Measurements from ENCODE around the gene HOXD4. TPM values are rescaled to one million over a fixed set of nuclear protein-coding genes. Genes with fewer than 3 reads are reported as not detected.

The HOXD4 gene
- total and polyA plus RNA-seq, 4 donors: 0.12 to 1.1 (median 0.48) TPM

GRCh38 chr2:176192351-176192750 is 41.0 kb downstream of the HOXD4 start:
- TF ChIP-seq, protein P1, sequence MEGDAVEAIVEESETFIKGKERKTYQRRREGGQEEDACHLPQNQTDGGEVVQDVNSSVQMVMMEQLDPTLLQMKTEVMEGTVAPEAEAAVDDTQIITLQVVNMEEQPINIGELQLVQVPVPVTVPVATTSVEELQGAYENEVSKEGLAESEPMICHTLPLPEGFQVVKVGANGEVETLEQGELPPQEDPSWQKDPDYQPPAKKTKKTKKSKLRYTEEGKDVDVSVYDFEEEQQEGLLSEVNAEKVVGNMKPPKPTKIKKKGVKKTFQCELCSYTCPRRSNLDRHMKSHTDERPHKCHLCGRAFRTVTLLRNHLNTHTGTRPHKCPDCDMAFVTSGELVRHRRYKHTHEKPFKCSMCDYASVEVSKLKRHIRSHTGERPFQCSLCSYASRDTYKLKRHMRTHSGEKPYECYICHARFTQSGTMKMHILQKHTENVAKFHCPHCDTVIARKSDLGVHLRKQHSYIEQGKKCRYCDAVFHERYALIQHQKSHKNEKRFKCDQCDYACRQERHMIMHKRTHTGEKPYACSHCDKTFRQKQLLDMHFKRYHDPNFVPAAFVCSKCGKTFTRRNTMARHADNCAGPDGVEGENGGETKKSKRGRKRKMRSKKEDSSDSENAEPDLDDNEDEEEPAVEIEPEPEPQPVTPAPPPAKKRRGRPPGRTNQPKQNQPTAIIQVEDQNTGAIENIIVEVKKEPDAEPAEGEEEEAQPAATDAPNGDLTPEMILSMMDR (IDR thresholded peaks at IDR 0.05; ENCODE audit: control extremely low read depth, extremely low read depth): no peak
- ATAC-seq (ENCODE audit: insufficient read depth, low FRiP score) (no peak), DNase-seq (no peak)
- no peak overlapping the region for H3K27ac ChIP-seq (ENCODE audit: low read depth in 1 of 2, low read length in 1 of 2)
- no peak overlapping the region for H3K4me3 ChIP-seq
- no peaks in the 10 kb centered on the region for H3K9me3 ChIP-seq (ENCODE audit: control insufficient read depth in 4 of 4, insufficient read depth in 3 of 4, low read length in 3 of 4)
- peaks cover 0 to 24% (median 12%) of the 10 kb centered on the region in 5 donors for H3K4me1 ChIP-seq (ENCODE audit: control insufficient read depth in 5 of 5, insufficient read depth in 5 of 5, low read length in 5 of 5)
- 16 to 20% methylated on average over 1 of the region's 1 CpG for WGBS, 2 donors
- no peaks in the 10 kb centered on the region for H3K36me3 ChIP-seq (ENCODE audit: control insufficient read depth in 4 of 4, insufficient read depth in 4 of 4, low read length in 4 of 4)
- no peak overlapping the region for H3K9ac ChIP-seq (ENCODE audit: insufficient read depth in 1 of 2, low read length in 2 of 2)
- H3K27me3 ChIP-seq (ENCODE audit: control insufficient read depth in 3 of 3, insufficient read depth in 3 of 3, low read length in 2 of 3): peaks cover 5 to 64% (median 61%) of the 10 kb centered on the region in 3 donors

DNA sequence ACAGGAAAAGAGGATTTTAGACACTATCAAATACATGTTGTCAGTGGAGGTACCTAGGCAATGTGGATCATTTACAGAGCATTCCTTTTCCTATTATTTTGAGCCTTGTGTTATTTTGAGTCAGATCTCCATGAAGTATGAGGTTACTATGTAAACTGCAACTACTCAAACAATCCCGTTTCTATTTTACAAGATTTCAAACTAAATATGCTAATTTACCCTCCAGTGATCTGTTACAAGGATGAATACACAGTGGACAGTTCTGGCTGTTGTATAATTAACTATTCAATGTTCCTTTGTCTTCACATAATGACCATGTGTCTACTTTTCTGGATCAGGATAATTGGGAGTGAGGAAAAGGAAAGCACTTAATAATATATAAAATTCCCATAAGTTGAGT is 41.7 kb downstream of the HOXD4 start:
- no peaks in the 10 kb centered on the region for H3K36me3 ChIP-seq (ENCODE audit: control insufficient read depth in 4 of 4, insufficient read depth in 4 of 4, low read length in 4 of 4)
- H3K27me3 ChIP-seq (ENCODE audit: control insufficient read depth in 3 of 3, insufficient read depth in 3 of 3, low read length in 2 of 3): peaks cover 5 to 57% (median 54%) of the 10 kb centered on the region in 3 donors
- WGBS, 2 donors: 18 to 22% methylated on average over 1 of the region's 1 CpG
- H3K9ac ChIP-seq (ENCODE audit: insufficient read depth in 1 of 2, low read length in 2 of 2): no peak overlapping the region
- H3K4me1 ChIP-seq (ENCODE audit: control insufficient read depth in 5 of 5, insufficient read depth in 5 of 5, low read length in 5 of 5): peaks cover 0 to 17% (median 8%) of the 10 kb centered on the region in 5 donors
- DNase-seq (no peak), ATAC-seq (ENCODE audit: insufficient read depth, low FRiP score) (no peak)
- TF ChIP-seq, protein P1 (IDR thresholded peaks at IDR 0.05; ENCODE audit: control extremely low read depth, extremely low read depth): no peak
- no peaks in the 10 kb centered on the region for H3K9me3 ChIP-seq (ENCODE audit: control insufficient read depth in 4 of 4, insufficient read depth in 3 of 4, low read length in 3 of 4)
- no peak overlapping the region for H3K27ac ChIP-seq (ENCODE audit: low read depth in 1 of 2, low read length in 1 of 2)
- H3K4me3 ChIP-seq: no peak overlapping the region

- DNase-seq (no peak), ATAC-seq (ENCODE audit: insufficient read depth, low FRiP score) (no peak)
- Histone ChIP-seq H3K9me3 (ENCODE audit: control insufficient read depth in 4 of 4, insufficient read depth in 3 of 4, low read length in 3 of 4) (peaks cover 0 to 5% (median 0%) of the 10 kb centered on the region in 4 donors), H3K4me3 (no peak overlapping the region), H3K4me1 (ENCODE audit: control insufficient read depth in 5 of 5, insufficient read depth in 5 of 5, low read length in 5 of 5) (no peaks in the 10 kb centered on the region), H3K27me3 (ENCODE audit: control insufficient read depth in 3 of 3, insufficient read depth in 3 of 3, low read length in 2 of 3) (peaks cover 0 to 9% (median 4%) of the 10 kb centered on the region in 3 donors), H3K36me3 (ENCODE audit: control insufficient read depth in 4 of 4, insufficient read depth in 4 of 4, low read length in 4 of 4) (no peaks in the 10 kb centered on the region), H3K9ac (ENCODE audit: insufficient read depth in 1 of 2, low read length in 2 of 2) (no peak overlapping the region), H3K27ac (ENCODE audit: low read depth in 1 of 2, low read length in 1 of 2) (no peak overlapping the region)
- TF ChIP-seq, protein P1 (IDR thresholded peaks at IDR 0.05; ENCODE audit: control extremely low read depth, extremely low read depth): no peak
Observed at GRCh38 chr2:176199902-176200301, 48.6 kb downstream of the HOXD4 start.

DNA sequence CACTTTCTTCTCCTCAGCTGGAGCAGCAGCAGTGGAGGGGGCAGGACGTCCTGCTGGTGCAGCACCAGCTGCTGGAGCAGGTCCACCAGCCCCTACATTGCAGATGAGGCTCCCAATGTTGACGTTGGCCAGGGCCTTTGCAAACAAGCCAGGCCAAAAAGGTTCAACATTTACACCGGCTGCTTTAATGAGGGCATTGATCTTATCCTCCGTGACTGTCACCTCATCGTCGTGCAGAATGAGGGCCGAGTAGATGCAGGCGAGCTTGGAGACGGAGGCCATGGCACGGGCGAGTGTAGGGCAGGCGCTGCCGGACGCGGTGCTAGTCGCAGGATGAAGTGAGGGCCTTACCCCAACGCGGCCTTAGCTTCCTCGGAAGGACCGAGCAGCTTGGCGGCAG is 49.6 kb downstream of the HOXD4 start:
- Histone ChIP-seq H3K9ac (ENCODE audit: insufficient read depth in 1 of 2, low read length in 2 of 2) (no peak overlapping the region), H3K27me3 (ENCODE audit: control insufficient read depth in 3 of 3, insufficient read depth in 3 of 3, low read length in 2 of 3) (peaks cover 0 to 7% (median 4%) of the 10 kb centered on the region in 3 donors), H3K4me3 (no peak overlapping the region), H3K36me3 (ENCODE audit: control insufficient read depth in 4 of 4, insufficient read depth in 4 of 4, low read length in 4 of 4) (no peaks in the 10 kb centered on the region), H3K4me1 (ENCODE audit: control insufficient read depth in 5 of 5, insufficient read depth in 5 of 5, low read length in 5 of 5) (no peaks in the 10 kb centered on the region), H3K9me3 (ENCODE audit: control insufficient read depth in 4 of 4, insufficient read depth in 3 of 4, low read length in 3 of 4) (peaks cover 0 to 5% (median 0%) of the 10 kb centered on the region in 4 donors), H3K27ac (ENCODE audit: low read depth in 1 of 2, low read length in 1 of 2) (no peak overlapping the region)
- TF ChIP-seq, protein P1 (IDR thresholded peaks at IDR 0.05; ENCODE audit: control extremely low read depth, extremely low read depth): no peak
- DNase-seq: no peak
- 76 to 79% methylated on average over 21 of the region's 21 CpGs for WGBS, 2 donors
- no peak for ATAC-seq (ENCODE audit: insufficient read depth, low FRiP score)
